Activated gamma-delta T cell treated with anti-CD3 and anti-CD28 coated beads, Interleukin-2, amount 50 U/mL, for 16 hours (primary cell): ENCODE measurements around the gene ADIPOR2.
"Not testable (repeated sequence)": the region's sequence is repeated elsewhere in the genome, so short reads cannot be mapped to it uniquely, and the experiment has no call there.

ENCODE experiments used
- DNase-seq: peaks from one replicate; pipeline ENCODE4 v3.0.0-alpha.2; 2020; ENCODE audit warnings: low read depth

Gene ADIPOR2

GRCh38 chr12:1705774-1706631, 15.1 kb downstream of the ADIPOR2 start:
- DNase-seq: no peak

- DNase-seq: no peak
These were observed 15.7 kb downstream of the ADIPOR2 start for GRCh38 chr12:1706632-1706980.

GRCh38 chr12:1707051-1707450, 16.2 kb downstream of the ADIPOR2 start:
- no peak for DNase-seq

GRCh38 chr12:1709968-1710367, 19.1 kb downstream of the ADIPOR2 start:
- DNase-seq: not testable (repeated sequence)

- DNase-seq: not testable (repeated sequence)
These were observed 20.0 kb downstream of the ADIPOR2 start for GRCh38 chr12:1710870-1711269.

GRCh38 chr12:1711536-1712211, 20.8 kb downstream of the ADIPOR2 start:
- not testable (repeated sequence) for DNase-seq

GRCh38 chr12:1712305-1712704, 21.4 kb downstream of the ADIPOR2 start:
- not testable (repeated sequence) for DNase-seq

GRCh38 chr12:1712852-1713251, 22.0 kb downstream of the ADIPOR2 start:
- DNase-seq: not testable (repeated sequence)

- DNase-seq: not testable (repeated sequence)
These were observed 23.0 kb downstream of the ADIPOR2 start for GRCh38 chr12:1713783-1714348.

GRCh38 chr12:1715459-1715858, 24.6 kb downstream of the ADIPOR2 start:
- DNase-seq: not testable (repeated sequence)

GRCh38 chr12:1716215-1716862, 25.5 kb downstream of the ADIPOR2 start:
- no peak for DNase-seq

- no peak for DNase-seq
These were observed 26.0 kb downstream of the ADIPOR2 start for GRCh38 chr12:1716911-1717310.

- DNase-seq: no peak
These were observed 28.3 kb downstream of the ADIPOR2 start for GRCh38 chr12:1719139-1719538.

GRCh38 chr12:1720494-1720893, 29.6 kb downstream of the ADIPOR2 start:
- no peak for DNase-seq

GRCh38 chr12:1723721-1724120, 32.9 kb downstream of the ADIPOR2 start:
- no peak for DNase-seq

- no peak for DNase-seq
These were observed 33.4 kb downstream of the ADIPOR2 start for GRCh38 chr12:1724250-1724649.

- no peak for DNase-seq
These were observed 35.9 kb downstream of the ADIPOR2 start for GRCh38 chr12:1726753-1727152.

- no peak for DNase-seq
These were observed 38.0 kb downstream of the ADIPOR2 start for GRCh38 chr12:1728824-1729223.

- DNase-seq: no peak
These were observed 40.3 kb downstream of the ADIPOR2 start for GRCh38 chr12:1731019-1731687.

GRCh38 chr12:1731688-1732078, 40.8 kb downstream of the ADIPOR2 start:
- not testable (repeated sequence) for DNase-seq

- no peak for DNase-seq
These were observed 42.0 kb downstream of the ADIPOR2 start for GRCh38 chr12:1732914-1733313.

GRCh38 chr12:1733712-1734111, 42.8 kb downstream of the ADIPOR2 start:
- not testable (repeated sequence) for DNase-seq
